Measurements from ENCODE around the gene ARHGEF26. TPM values are rescaled to one million over a fixed set of nuclear protein-coding genes. Genes with fewer than 3 reads are reported as not detected.

The ARHGEF26 gene
- polyA plus RNA-seq, 1 donor (not counting 4 experiments of a cell fraction or from before 2014, with no cell fraction given), result 2.2 TPM

- Histone ChIP-seq H3K79me2 (ENCODE audit: control insufficient read depth, insufficient read depth, low read length) (peaks cover 15% of the 10 kb centered on the region), H3K4me2 (ENCODE audit: control insufficient read depth, extremely low read depth, insufficient read depth, low read depth, low read length) (peak overlapping the region; percentile 99), H2AFZ (ENCODE audit: control insufficient read depth, low read length) (peak overlapping the region; percentile 96), H3K4me1 (ENCODE audit: control insufficient read depth, extremely low read depth, insufficient read depth, low read length) (peaks cover 18% of the 10 kb centered on the region), H3K9me3 (ENCODE audit: control insufficient read depth, low read depth, low read length) (no peaks in the 10 kb centered on the region), H3K9me1 (ENCODE audit: control insufficient read depth, extremely low read depth, insufficient read depth, low read length) (no peaks in the 10 kb centered on the region), H3K9ac (ENCODE audit: control insufficient read depth, extremely low read depth, insufficient read depth, low read length) (peak overlapping the region; percentile 81), H3K36me3 (ENCODE audit: control insufficient read depth in 2 of 2, extremely low read depth in 1 of 2, insufficient read depth in 2 of 2, low read length in 2 of 2) (no peaks in the 10 kb centered on the region), H3K4me3 (ENCODE audit: control insufficient read depth in 2 of 3, extremely low read depth in 1 of 3, insufficient read depth in 2 of 3, low read depth in 1 of 3, low read length in 3 of 3) (peak overlapping the region; percentile 60 to 98 (median 91)), H3K27ac (ENCODE audit: control insufficient read depth, insufficient read depth, low read length) (peak overlapping the region; percentile 71), H4K20me1 (ENCODE audit: control insufficient read depth, extremely low read depth, insufficient read depth, low read length) (no peaks in the 10 kb centered on the region), H3K27me3 (ENCODE audit: control insufficient read depth, extremely low read depth, insufficient read depth, low read length) (no peaks in the 10 kb centered on the region)
- TF ChIP-seq EZH2 (IDR thresholded peaks at IDR 0.05; ENCODE audit: low read length), result no peak
- no peak for TF ChIP-seq CTCF (optimal IDR thresholded peaks at IDR 0.05 in 1 of 3, IDR thresholded peaks at IDR 0.05 in 1 of 3, conservative IDR thresholded peaks at IDR 0.05 in 1 of 3; ENCODE audit: extremely low read depth in 1 of 3, insufficient read depth in 2 of 3, low read length in 3 of 3)
- no peak for DNase-seq (ENCODE audit: low read depth, low spot score)
- dilution Hi-C loops (cut with MboI; ENCODE audit: extremely low pct_ligation_motif_present, low sequenced_read_pairs), result no loop called here
- no peak for FAIRE-seq
Measured at GRCh38 chr3:154121701-154122551, 736 bp downstream of the ARHGEF26 start.

GRCh38 chr3:154122552-154122911, 1.3 kb downstream of the ARHGEF26 start:
- Histone ChIP-seq H3K4me1 (ENCODE audit: control insufficient read depth, extremely low read depth, insufficient read depth, low read length) (peaks cover 18% of the 10 kb centered on the region), H2AFZ (ENCODE audit: control insufficient read depth, low read length) (peak overlapping the region; percentile 96), H3K79me2 (ENCODE audit: control insufficient read depth, insufficient read depth, low read length) (peaks cover 15% of the 10 kb centered on the region), H3K4me2 (ENCODE audit: control insufficient read depth, extremely low read depth, insufficient read depth, low read depth, low read length) (peak overlapping the region; percentile 99), H4K20me1 (ENCODE audit: control insufficient read depth, extremely low read depth, insufficient read depth, low read length) (no peaks in the 10 kb centered on the region), H3K27ac (ENCODE audit: control insufficient read depth, insufficient read depth, low read length) (peak overlapping the region; percentile 71), H3K4me3 (ENCODE audit: control insufficient read depth in 2 of 3, extremely low read depth in 1 of 3, insufficient read depth in 2 of 3, low read depth in 1 of 3, low read length in 3 of 3) (peak overlapping the region; percentile 60 to 98 (median 91)), H3K9me1 (ENCODE audit: control insufficient read depth, extremely low read depth, insufficient read depth, low read length) (no peaks in the 10 kb centered on the region), H3K9ac (ENCODE audit: control insufficient read depth, extremely low read depth, insufficient read depth, low read length) (peak overlapping the region; percentile 81), H3K27me3 (ENCODE audit: control insufficient read depth, extremely low read depth, insufficient read depth, low read length) (no peaks in the 10 kb centered on the region), H3K36me3 (ENCODE audit: control insufficient read depth in 2 of 2, extremely low read depth in 1 of 2, insufficient read depth in 2 of 2, low read length in 2 of 2) (no peaks in the 10 kb centered on the region), H3K9me3 (ENCODE audit: control insufficient read depth, low read depth, low read length) (no peaks in the 10 kb centered on the region)
- TF ChIP-seq EZH2 (IDR thresholded peaks at IDR 0.05; ENCODE audit: low read length) (no peak), CTCF (optimal IDR thresholded peaks at IDR 0.05 in 1 of 3, IDR thresholded peaks at IDR 0.05 in 1 of 3, conservative IDR thresholded peaks at IDR 0.05 in 1 of 3; ENCODE audit: extremely low read depth in 1 of 3, insufficient read depth in 2 of 3, low read length in 3 of 3) (no peak)
- dilution Hi-C loops (cut with MboI; ENCODE audit: extremely low pct_ligation_motif_present, low sequenced_read_pairs), result no loop called here
- DNase-seq (ENCODE audit: low read depth, low spot score) (no peak), FAIRE-seq (no peak)

Data from keratinocyte (primary cell).